Measurements from ENCODE around the gene ERI3.

The ERI3 gene

DNA sequence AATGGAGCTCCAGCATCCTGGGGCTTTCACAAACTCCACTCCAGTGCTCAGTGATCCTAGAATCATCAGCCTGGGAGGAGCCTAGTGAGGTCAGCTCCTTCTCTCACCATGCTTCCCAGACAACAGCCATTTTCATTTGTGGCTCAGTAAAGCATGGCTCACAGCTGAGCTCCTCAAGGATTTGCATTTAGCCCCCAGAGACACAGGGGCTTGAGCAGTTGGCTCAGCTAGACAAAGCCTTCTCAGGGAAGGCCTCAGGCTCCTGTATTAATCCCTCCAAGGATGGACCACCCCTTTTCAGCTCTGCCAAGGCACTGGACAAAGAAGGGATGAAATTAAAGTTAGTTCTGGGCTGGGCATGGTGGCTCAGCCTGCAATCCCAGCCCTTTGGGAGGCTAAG, 39.5 kb downstream of the ERI3 start:
- no peak for DNase-seq

GRCh38 chr1:44314452-44314851, 40.6 kb downstream of the ERI3 start:
- DNase-seq: no peak

- no peak for DNase-seq
Measured at GRCh38 chr1:44313265-44313918, 41.7 kb downstream of the ERI3 start.

GRCh38 chr1:44312399-44313196, 42.5 kb downstream of the ERI3 start:
- DNase-seq: no peak

- no peak for DNase-seq
Measured at GRCh38 chr1:44310006-44310405, 45.1 kb downstream of the ERI3 start.

GRCh38 chr1:44305962-44306422, 49.1 kb downstream of the ERI3 start:
- DNase-seq: no peak

DNA sequence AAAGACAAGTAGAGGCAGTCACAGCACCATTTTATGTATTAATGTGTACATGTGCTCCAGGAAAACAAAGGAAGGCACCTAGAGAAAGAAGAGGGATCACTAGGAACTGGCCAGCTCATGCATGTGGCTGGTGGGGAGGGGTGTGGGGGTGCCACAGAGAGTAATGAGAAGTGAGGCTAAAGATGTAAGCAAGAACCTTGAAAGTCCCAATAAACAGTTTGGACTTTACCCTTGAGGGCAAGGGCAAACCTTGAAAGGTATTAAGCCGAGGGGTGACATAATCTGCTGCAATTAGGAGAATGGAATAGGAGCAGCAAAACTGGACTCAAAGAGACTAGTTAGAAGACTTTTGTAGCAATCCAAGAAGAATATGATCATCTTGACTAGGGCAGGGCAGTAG, 51.5 kb downstream of the ERI3 start:
- DNase-seq: no peak

DNA sequence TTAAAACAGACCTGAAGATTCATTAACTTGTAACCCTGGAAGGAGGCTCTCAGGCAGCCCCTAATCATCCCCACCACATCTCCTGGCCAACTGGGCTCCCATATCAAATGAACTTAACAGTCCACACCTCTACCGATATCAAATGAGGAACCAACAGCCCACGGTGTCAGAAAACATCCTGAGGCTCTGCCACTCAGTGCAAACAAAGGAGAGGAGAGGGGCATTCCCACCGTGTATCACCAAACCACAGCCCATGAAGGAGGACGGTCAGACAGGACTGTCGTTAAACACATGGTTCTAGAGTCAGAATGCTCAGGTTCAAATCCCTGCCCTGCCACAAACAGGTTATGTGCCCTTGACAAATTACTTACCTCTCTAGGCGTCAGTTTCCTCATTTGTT, 52.5 kb downstream of the ERI3 start:
- DNase-seq: no peak

GRCh38 chr1:44301442-44301841, 53.6 kb downstream of the ERI3 start:
- no peak for DNase-seq

GRCh38 chr1:44300852-44301251, 54.2 kb downstream of the ERI3 start:
- DNase-seq: no peak

- DNase-seq: no peak
Measured at GRCh38 chr1:44297695-44298400, 57.2 kb downstream of the ERI3 start.

GRCh38 chr1:44296806-44297205, 58.3 kb downstream of the ERI3 start:
- DNase-seq: no peak

DNA sequence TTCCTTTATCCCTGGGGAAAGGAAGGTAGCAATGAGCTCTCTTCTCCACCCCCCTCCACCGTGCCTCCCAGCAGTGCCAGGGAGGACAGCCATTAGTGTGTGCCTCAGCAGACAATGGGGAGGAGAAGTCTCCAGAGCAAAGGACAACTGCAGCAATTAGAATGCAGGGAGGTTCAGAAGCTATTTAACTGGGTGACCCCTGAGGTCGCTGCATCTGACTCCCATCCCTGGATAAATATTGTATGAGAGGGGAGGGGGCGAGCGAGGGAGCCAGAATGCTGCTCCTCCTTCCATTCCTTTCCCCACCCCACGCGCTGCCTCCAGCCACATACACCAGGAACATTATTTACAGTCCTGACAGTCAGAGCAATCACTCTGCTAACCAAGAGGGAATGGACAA, 59.0 kb downstream of the ERI3 start:
- no peak for DNase-seq

- peak in 12 of 14 donors; percentile 11 to 86 (median 60) for DNase-seq
Measured at GRCh38 chr1:44294588-44295007, 60.5 kb downstream of the ERI3 start.

DNA sequence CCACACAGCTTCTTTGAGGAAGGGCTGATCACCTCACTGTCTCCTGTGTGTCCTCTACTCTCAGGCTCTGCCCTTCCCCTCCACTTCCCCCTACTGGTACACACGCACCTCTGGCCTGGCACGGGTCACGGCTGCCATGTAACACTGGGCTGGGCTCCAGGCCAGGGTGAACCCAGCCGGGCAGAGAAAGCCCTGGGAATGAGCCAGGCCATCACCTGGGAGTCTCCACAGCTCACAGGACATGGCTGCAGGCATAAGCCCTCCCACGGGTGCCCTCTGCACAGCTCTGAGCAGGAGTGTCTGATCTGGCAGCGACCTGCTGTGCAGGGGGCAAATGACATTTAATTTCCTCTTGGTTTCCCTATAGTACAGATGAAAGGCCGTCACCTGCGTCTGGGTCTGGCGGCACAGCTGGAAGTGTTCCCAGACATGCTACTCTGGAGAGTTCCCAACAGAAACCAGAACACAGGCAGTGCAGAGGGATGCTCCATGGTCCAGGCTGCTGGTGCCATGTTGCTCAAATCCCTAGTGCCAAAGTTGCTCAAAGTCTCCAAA, 61.2 kb downstream of the ERI3 start:
- no peak for DNase-seq

- DNase-seq: no peak
Measured at GRCh38 chr1:44292651-44293050, 62.4 kb downstream of the ERI3 start.

DNA sequence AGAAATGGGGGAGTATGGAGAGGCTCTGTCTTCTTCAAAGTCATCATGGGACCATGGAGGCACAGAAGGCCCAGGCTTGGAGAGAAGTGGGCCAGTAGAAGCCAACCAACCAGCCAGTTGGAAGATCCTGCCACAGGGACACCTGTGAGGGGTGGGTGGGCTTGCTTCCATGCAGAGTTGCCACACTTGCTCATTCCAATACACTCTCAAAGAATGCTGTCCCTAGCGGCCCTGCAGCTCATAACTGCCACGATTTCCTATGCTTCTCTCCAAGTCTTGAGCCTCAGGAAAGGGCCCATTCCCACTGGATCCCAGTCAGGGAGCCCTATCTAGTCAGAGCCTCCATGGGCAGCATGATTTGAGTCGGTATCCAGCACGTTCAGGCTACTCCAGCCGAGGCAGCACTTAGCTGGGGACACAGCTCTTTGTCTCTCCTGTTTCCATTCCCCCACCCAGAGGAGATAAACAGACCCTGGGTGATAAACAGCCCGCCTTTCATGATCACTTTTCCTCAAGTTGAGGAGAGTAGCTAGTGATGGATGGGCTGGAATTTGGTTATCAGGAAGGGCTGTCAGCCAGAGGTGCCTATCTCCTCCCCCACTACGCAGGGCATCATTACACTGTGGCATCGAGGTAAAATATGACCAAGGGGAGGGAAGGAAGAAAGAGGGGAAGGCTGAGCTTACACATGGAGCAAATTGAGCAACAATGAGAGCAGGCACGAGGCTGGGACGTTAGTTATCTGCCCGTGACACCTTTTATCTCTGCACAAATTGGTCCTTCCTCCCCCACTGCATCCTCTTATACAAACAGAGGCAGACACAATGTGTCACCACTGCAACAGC, 64.6 kb downstream of the ERI3 start:
- no peak for DNase-seq

DNA sequence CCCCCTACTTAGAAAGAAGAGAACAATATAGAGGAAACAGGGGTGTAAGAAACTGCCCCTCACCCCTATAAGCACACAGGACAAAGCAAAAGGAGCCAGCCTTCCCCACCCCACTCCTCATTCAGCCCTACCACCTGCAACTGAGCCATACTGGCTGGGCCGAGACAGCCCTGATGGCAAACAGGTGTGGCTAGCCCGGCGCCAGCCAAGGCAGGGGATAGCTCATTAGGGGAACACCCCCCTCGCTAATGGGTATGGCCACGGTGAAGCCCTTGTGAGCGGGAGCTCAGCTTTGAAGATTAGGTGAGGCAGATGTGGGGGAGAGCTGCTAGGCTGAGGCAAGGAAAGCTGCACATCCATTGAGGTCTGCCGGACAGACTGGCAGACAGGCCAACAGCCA, 65.5 kb downstream of the ERI3 start:
- DNase-seq: no peak

GRCh38 chr1:44288883-44289282, 66.2 kb downstream of the ERI3 start:
- DNase-seq: no peak

- DNase-seq: no peak
Measured at GRCh38 chr1:44284184-44284583, 70.9 kb downstream of the ERI3 start.

DNA sequence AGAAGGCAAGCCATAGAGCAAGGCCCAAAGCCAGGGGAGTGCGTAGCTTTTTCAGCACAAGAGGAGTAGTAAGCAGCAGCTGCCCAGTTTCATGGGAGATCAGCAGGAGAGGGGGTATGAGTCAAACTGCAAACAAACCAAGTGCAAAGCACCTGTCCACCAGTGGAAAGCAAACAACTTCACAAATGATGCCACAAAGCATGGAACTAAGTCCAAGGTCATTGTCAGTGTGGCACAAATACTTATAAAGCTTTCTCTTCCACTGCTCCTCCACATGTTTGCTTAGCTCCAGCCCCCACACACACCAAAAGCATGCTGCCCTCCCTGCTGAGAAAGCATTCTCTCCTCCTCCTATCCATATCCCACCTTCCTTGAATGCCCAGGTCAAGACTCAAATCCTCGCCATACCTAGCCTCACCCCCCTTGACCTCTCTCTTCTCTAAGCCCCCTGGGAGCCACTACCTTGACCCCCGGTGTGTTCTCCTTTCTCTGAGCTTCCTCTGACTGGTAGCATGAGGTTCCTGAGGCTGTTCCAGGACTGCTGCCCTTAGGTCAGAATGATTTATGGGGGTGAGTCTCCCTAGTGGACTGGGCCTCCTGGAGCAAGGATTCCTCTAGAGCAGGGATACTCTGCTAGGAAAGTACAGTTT, 71.4 kb downstream of the ERI3 start:
- no peak for DNase-seq
